NAMALWA (cell line): ENCODE results near the gene FOXK1.
"Not testable (repeated sequence)": the region's sequence is repeated elsewhere in the genome, so short reads cannot be mapped to it uniquely, and the experiment has no call there.

Experiments used
- DNase-seq: peaks from one replicate; pipeline ENCODE4 v3.0.0-alpha.2; 2015; ENCODE audit warnings: low spot score

The FOXK1 gene

DNA sequence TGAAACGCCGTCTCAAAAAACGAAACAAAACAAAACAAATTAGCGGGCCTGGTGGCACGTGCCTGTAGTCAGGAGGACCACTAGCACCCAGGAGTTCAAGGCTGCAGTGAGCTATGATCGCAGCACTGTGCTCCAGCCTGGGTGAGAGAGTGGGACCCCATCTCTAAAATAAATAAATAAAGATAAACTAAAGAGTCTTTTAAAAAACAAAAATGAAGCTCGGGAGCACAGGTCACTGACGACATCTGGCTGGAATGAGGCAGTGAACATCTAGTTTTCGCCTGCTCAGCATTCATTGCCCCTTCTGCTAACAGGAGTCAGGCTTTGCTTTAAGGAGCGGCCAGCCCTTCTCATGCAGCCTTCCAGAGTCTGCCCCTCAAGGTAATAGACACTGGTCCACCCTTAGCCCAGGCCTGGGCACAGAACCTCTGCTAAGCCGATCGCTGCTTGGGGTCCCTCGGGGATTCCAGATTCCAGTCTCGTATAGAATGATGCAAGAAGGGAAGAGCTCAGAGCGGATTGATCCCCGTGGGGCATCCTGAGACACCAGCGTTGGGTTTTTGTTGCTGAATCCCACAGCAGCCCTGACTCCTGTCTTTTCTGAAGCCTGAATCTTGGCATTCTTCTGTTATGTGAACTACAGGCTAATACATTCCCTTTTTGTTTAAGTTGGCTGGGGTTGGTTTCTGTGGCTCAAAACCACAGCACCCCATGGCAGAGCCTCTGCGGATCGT lies 14.2 kb upstream of the FOXK1 start:
- DNase-seq: no peak

DNA sequence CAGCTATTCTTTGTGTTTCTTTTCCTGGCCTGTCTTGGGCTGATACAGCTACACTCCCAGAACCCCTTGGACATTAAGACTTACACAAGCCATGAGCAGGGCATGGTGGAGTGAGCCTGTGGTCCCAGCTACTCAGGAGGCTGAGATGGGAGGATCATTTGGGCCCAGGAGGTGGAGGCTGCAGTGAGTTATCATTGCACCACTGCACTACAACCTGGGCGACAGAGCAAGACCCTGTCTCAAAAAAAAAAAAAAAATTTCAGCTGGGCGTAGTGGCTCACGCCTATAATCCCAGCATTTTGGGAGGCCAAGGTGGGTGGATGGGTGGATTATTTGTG lies 13.6 kb upstream of the FOXK1 start:
- no peak for DNase-seq

DNA sequence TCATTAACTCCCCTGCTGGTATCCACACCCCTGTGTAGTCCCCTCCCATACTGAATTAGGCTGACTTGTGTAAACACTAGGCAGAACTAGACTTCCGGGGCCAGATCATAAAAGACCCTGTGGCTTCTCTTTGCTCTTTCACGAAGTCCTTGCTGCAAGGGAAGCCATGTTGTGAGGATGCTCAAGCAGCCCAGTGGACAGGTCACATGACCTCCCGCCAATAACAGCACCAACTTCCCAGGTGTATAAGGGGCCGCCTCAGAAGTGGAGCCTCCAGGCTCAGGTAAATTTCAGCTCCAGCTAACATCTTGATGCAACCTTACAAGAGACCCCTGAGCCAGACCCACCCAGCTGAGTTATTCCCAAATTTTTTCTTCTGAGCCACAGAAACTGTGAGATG lies 11.3 kb upstream of the FOXK1 start:
- DNase-seq: no peak

DNA sequence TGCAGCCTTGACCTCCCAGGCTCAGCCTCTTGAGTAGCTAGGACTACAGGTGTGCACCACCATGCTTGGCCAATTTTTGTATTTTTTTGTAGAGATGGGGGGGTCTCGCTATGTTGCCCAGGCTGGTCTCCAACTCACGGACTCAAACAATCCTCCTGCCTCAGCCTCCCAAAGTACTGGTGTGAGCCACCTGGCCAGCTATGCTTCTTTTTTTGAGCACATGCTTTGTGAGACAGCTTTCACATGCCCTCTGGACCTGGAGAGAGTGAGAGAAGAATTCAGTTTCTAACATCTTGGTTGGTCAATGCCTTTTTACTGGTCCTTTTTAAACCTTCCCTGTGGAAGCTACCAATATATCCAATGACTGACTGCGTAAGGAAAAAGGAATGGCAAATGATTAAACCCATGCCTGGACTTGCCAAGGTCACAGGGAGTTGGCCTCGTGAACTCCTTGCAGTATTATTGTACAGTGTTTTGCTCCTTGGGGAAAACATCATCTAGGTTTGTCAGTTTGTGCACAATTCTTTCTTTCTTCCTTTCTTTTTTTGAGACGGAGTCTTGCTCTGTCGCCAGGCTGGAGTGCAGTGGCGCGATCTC lies 6.2 kb upstream of the FOXK1 start:
- DNase-seq: no peak

DNA sequence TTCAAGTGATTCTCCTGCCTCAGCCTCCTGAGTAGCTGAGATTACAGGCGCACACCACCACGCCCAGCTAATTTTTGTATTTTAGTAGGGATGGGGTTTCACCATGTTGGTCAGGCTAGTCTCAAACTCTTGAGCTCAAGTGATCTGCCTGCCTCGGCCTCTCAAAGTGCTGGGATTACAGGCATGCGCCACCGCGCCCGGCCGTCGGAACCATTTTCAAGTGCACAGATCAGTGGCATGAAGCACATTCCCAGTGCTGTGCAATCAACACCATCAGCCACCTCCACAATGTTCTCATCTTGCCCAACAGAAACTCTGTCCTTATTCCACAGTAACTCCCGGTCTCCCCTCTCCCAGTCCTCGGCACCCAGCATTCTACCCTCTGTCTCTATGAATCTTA lies 4.6 kb upstream of the FOXK1 start:
- DNase-seq: not testable (repeated sequence)

DNA sequence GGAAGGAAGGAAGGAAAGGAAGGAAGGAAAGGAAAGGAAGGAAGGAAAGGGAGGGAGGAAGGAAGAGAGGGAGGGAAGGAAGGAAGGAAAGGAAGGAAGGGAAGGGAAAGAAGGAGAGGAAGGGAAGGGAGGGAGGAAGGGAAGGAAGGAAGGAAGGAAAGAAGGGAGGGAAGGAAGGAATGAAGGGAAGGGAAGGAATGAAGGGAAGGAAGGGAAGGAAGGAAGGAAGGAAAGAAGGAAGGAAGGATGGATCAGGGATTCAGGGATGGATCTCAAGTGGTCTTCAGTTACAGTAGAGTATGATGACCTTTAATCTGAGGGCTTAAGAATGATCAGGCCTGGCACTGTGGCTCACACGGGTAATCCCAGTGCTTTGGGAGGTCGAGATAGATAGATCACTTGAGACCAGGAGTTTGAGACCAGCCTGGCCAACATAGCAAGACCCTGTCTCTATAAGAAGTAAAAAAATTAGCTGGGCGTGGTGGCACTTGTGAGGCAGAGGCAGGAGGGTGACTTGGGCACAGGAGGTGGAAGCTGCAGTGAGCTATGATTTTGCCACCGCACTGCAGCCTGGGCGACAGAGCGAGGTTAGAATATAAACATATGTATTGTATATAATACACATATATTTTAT lies 760 bp upstream of the FOXK1 start:
- DNase-seq: peak; percentile 53

DNA sequence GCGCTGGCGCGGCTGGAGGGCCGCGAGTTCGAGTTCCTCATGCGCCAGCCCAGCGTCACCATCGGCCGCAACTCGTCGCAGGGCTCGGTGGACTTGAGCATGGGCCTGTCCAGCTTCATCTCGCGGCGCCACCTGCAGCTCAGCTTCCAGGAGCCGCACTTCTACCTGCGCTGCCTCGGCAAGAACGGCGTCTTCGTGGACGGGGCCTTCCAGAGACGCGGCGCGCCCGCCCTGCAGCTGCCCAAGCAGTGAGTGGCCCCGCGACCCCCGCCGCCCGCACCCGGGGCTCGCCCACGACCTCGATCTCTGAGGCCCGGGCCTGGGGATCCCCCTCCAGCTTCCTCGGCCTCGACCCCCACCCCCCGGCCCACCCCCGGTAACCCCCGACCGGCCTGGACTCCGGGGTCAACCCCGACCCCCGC lies 537 bp downstream of the FOXK1 start:
- DNase-seq: peak; percentile 35

DNA sequence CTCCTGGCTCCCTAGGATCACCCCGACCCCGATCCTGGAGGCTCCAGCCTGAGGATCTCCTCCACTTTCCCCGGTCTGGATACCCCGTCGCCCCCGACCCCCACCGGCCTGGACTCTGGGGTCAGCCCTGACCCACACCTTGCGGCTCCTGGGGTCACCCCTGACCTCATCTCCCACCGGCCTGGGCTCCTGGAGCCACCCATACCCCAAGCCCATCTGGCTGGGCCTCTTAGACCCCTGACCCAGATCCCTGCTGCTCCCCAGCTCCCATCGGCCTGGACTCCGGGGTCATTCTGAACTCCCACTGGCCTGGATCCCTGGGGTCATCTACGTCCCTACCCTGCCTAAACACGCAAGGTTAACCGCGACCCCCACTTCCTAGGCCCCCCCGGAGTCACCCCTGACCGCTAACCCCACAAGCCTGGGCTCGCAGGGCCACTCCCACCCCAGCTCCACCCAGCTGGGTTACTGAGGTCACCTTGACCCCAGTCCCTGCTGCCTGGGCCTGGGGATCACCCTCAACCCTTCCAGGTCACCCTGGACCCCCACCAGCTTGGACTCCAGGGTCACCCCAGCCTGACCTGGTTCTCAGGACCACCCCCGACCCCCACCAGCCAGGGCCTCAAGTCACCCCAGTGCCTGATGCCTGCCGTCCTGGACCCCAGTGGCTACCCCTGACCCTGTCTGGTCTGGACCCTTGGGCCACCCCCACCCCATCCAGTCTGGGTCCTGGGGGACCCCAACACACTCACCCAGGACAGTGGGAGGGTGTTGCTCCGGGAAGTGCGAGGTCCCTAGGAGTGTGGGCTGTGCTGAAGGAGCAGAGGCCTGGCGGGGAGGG lies 1.2 kb downstream of the FOXK1 start:
- DNase-seq: peak; percentile 25

DNA sequence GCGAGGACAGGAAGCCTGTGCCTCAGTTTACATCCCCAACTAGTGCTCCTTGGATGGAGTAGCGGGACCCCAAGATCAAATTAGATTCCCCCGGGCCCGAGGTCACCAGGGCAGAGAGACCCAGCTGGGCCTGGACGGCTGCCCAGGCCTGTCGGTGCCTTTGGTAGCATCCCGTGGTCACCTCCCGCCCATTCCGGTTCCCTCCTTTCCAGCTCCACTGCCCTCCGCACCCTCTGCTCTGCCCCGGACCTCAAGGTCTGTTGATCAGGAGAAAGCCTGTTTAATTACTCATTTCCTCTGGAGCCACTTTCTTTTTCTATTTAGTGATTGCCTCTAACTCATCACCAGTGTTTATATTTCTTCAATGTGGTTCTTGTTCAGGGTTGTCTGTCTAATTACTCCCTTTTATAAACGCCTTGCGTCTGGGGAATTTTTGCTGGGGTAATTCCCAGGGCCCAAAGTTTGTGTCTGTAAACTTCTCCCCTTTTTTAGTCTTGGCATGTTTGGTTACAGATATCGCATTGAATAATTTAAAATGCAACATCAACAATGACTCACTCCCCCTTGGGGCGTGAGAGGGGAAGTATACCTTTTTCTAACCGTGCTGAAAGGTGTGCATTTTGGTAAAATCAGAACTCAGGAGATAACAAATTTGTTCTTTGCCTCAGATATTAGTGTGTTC lies 1.9 kb downstream of the FOXK1 start:
- peak; percentile 70 for DNase-seq

DNA sequence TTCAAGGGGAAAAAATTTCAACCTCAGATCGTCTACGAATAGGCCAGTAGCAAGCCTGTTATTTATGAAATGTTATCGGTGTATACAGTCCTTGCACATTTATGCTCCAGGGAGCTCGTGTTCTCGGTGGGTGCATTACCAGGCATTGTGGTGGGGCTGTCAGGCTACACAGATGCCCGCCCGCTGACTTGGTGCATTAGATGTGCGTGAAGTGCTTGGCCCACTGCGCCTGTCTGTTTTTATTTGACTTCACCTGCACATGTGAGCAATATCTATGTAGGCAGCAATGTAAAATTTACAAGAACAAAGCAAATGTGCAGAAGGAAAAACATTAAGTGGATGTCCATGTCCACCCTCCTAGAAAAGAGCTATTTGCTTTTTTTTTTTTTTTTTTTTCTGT lies 2.8 kb downstream of the FOXK1 start:
- DNase-seq: no peak

DNA sequence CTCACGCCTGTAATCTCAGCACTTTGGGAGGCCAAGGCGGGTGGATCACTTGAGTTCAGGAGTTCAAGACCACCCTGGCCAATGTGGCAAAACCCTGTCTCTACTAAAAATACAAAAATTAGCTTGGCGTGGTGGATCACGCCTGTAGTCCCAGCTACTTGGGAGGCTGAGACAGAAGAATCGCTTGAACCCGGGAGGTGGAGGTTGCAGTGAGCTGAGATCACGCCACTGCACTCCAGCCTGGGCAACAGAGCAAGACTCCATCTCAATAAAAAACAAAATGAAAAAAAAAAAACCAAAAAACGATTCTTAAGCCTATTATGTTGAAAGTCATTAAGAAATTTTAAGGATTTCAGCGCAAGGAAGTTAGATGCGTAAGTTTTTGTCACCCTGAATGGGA lies 3.6 kb downstream of the FOXK1 start:
- not testable (repeated sequence) for DNase-seq

DNA sequence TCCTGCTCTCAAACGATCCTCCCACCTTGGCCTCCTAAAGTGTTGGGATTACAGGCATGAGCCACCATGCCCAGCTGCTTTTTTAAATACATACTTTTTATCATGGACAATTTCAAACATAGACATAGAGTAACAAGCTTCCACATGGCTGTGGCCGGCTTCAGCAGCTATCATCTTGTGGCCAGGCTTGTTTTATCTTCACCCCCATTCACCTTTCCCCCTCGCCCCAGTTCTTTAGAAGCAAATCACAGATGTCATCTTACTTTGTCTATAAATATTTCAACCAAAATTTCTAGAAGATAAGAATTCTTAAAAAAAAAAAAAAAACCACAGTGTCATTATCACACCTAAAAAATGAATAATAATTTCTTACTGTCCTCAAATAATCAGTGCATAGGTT lies 5.9 kb downstream of the FOXK1 start:
- no peak for DNase-seq

DNA sequence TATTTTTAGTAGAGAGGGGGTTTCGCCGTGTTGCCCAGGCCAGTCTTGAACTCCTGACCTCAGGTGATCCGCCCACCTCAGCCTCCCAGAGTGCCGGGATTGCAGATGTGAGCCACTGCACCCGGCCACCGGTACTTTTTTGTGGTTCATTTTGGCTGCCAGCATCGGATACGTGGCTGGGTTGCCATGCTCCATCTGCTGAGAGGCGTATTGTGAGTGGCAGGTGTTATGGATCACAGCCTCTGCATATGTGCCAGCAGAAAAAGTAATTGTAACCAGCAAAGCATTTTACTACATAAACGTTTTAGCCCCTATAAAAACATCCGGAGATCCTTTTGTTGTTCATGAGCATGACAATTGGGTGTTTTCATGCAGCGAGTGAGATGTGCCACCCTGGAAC lies 7.1 kb downstream of the FOXK1 start:
- DNase-seq: no peak

DNA sequence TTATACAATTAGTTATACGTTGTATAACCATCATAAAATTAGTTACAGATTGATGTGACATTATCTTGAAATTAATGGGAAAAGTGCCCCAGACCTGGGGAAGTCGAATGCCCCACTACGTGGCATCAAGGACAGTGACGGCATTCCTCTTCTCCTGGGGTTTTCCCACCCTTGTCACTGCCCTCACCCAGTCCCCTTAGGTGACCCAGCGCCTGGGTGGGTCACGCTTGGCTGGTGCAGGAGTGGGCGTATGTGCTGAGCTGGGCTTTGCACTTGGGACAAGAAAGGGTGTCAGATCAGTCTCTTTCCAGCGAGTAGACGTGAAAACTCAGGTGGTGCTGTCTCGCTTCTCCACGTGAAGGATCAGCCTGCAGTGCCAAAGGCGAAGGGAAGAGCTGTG lies 7.6 kb downstream of the FOXK1 start:
- no peak for DNase-seq

DNA sequence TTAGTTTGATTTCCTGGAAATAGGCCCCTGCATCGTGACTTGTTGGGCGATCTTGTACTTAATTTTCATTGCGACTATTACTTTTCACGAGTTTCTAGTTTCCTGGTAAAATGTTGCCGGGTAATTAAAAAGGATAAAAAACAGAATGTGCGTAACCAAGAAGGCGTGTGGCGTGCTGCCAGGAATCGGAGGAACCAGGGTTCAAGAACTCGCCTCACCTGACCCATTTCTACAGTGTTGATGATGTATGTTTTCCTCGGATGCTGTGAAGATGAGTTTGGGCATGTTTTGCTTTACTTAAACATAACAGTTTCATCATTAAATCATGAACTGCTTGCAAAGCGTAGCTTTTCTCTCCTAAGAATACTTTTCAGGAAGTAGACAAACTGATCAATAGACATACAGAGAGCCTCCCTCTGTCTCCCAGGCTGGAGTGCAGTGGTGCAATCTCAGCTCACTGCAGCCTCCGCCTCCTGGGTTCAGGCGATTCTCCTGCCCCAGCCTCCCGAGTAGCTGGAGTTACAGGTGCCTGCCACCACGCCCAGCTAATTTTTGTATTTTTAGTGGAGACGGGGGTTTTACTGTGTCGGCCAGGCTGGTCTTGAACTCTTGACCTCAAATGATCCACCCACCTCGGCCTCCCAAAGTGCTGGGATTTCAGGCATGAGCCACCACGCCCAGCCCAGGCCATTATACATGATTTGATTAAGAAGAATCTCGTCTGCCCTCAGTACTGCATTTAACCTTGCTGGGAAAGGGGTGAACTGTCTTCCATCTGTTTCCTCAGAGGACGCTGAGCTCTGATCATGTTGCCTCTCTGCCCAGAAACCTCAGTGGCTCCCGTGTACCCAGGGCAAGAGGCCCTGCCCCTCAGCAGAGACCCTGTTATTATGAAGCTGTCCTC lies 9.1 kb downstream of the FOXK1 start:
- no peak for DNase-seq

DNA sequence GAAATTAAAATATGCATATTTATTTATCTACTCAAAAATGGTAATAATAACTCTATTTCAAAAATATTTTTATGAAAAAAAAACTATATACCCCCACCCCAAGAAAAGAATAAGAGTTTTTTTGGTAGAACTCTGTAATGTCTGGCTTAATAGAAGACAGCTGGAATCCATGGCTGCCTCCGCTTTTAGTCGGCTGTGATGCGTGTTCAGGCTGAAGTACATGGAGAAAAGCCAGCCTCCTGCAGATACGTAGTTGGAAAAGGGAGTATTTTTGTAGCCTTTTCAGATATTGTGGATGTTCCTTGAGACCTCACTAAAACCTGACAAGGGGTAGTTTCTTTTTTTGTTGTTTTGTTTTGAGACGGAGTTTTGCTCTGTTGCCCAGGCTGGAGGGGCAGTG lies 10.0 kb downstream of the FOXK1 start:
- DNase-seq: no peak

DNA sequence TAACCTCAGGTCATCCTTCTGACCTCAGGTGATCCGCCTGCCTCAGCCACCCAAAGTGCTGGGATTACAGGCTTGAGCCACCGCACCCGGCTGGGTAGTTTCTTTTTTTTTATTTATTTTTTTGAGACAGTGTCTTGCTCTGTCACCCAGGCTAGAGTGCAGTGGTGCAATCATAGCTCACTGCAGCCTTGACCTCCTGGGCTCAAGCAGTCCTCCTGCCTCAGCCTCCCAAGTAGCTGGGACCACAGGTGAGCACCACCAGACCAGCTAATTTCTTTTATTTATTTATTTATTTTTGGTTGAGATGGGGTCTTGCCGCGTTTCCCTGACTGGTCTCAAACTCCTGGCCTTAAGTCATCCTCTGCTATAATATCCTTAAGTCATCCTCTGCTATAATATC lies 10.5 kb downstream of the FOXK1 start:
- DNase-seq: not testable (repeated sequence)

DNA sequence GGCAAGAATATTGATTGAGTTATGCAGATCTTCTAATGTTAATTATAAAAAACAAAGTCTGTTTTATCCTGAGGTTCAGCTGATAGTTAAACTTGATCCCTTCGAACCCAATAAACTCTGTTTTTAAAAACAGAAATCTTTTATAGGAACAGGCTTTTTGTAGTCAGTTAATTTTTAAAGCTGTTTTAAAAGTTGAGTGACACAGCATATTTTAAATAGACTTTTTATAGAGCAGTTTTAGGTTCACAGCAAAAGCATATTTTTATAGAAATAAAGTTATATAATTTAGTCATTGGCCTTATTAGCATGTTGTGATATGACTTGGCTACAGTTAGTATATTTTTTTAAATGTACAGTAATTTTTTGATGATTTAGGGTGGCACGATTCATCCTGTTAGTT lies 11.1 kb downstream of the FOXK1 start:
- no peak for DNase-seq

DNA sequence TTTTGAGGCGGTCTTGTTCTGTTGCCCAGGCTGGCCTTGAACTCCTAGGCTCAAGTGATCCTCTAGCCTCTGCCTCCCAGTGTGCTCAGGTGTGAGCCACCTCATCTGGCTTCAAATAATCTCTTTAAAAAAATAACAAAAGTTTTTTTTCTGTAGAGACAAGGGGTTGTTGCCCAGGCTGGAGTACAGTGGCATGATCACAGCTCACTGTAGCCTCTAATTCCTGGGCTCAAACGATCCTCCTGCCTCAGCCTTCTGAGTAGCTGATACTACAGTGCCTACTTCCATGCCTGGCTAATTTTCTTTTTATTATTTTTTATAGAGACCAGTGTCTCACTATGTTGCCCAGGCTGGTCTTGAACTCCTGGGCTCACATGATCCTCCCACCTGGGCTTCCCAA lies 11.7 kb downstream of the FOXK1 start:
- no peak for DNase-seq

DNA sequence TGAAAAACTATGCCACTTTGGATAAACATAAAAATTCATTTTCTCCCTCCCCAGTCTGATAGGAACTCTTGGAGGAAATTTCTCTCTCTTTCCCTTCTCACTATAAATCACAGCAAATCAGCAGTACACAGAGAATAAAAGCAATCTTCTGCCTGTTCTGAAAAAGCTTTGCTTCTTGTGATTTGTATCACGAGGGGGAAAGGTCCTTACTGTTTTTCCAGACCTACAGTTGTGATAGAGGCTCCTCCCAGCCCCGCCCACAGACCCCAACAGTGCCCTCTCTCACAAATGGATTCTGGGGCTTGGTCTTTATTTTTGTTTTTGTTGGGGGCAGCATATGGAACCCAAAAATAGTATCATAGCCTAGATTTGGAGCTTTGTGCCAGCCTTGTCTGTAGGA lies 12.2 kb downstream of the FOXK1 start:
- DNase-seq: no peak

DNA sequence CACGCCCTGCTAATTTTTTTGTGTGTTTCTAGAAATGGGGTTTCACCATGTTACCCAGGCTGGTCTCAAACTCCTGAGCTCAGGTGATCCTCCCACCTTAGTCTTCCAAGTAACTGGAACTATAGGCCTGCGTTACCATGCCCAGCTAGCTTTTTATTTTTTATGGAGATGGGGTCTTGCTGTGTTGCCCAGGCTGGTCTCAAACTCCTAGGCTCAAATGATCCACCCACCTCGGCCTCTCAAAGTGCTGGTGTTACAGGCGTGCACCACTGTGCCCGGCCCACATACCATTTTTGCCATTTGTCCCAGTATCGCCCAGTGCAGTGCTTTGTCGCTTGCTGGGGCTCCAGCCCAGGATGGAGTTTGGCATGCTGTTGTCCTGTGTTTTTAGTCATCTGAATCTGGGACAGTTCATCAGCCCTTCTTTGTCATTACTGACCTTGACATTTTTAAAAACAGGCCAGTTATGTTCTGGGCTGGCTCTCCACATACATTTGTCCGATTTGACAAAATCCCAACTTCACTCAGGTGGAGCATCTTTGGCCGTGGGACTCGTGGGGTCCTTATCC lies 16.7 kb downstream of the FOXK1 start:
- no peak for DNase-seq
